GM12878 (cell line): ENCODE data around the gene ST3GAL5. TPM values are rescaled to one million over a fixed set of nuclear protein-coding genes. Genes with fewer than 3 reads are reported as not detected.
A peak's percentile ranks its signal among the peaks of the same experiment; 100 is the strongest.

Source experiments
- ATAC-seq: fragments of 200-7000 bp; cut with Tn5 transposase; 3 replicates; pipeline ENCODE4 v1.9.1; 2020; ENCODE audit warnings: mild to moderate bottlenecking, moderate library complexity
- BruUV-seq: library from RNA; stranded (reverse); fragments of 400-500 nt; replicated peaks from 2 replicates; lab custom pipeline; 2021; lab: Mats Ljungman, UMichigan
- CTCF ChIA-PET: fragments of 300-600 bp; sonication (Branson Sonifier 250); formaldehyde crosslinking; extraction: SDS; loops from one replicate; lab custom pipeline; 2021; ENCODE audit warnings: inconsistent platforms; lab: Yijun Ruan, JAX
- POLR2A ChIA-PET: fragments of 350-600 bp; formaldehyde crosslinking; extraction: SDS; loops from one replicate; lab custom pipeline; 2021; ENCODE audit warnings: inconsistent platforms; lab: Charles Lee
- RAD21 ChIA-PET: fragments of 300-600 bp; sonication (Branson Sonifier 250); formaldehyde crosslinking; loops from one replicate; lab custom pipeline; 2023; ENCODE audit warnings: antibody characterized with exemption; ENCODE audit not compliant: unreplicated experiment; lab: Charles Lee
- SMC1A ChIA-PET: fragments of 300-600 bp; sonication (Branson Sonifier 250); formaldehyde crosslinking; loops from one replicate; lab custom pipeline; 2023; ENCODE audit not compliant: unreplicated experiment, uncharacterized antibody; lab: Charles Lee
- DNase-seq: peaks from one replicate; pipeline ENCODE4 v3.0.0-alpha.2; 2011; ENCODE audit warnings: low read depth, low spot score
- FAIRE-seq: peaks from 3 replicates; lab custom pipeline; 2011; peaks lifted over from hg19 to GRCh38; lab: Jason Lieb, UNC
- H2AFZ ChIP-seq: 2 replicates; pipeline ENCODE4 v1.6.0; 2011; ENCODE audit warnings: low read depth, low read length, control low read depth; ENCODE audit not compliant: control insufficient read depth
- H3K27ac ChIP-seq: 2 replicates; pipeline ENCODE4 v1.5.1; 2011; ENCODE audit warnings: control low read depth; ENCODE audit not compliant: control insufficient read depth, insufficient read depth
- H3K27me3 ChIP-seq, 2 experiments: replicated peaks in 1 of 2; 2 replicates each; pipeline versions ENCODE4 v1.6.0 to v1.6.1; 2011; ENCODE audit warnings: low read length in 1 of 2; ENCODE audit not compliant: control insufficient read depth in 2 of 2, insufficient read depth in 2 of 2
- H3K36me3 ChIP-seq, 2 experiments: 2 replicates each; pipeline ENCODE4 v1.5.1; 2011; ENCODE audit warnings: low read length in 1 of 2; ENCODE audit not compliant: control insufficient read depth in 2 of 2, insufficient read depth in 2 of 2
- H3K4me1 ChIP-seq: 2 replicates; pipeline ENCODE4 v1.6.1; 2011; ENCODE audit warnings: mild to moderate bottlenecking, low read length, moderate library complexity, mixed read lengths; ENCODE audit not compliant: control insufficient read depth, insufficient read depth
- H3K4me2 ChIP-seq: 2 replicates; pipeline ENCODE4 v1.6.0; 2011; ENCODE audit warnings: control low read depth; ENCODE audit not compliant: control insufficient read depth, insufficient read depth
- H3K4me3 ChIP-seq: fragments of 200-600 bp; sonication (generic); 2 replicates; pipeline ENCODE4 v1.5.1; 2016
- H3K79me2 ChIP-seq: 2 replicates; pipeline ENCODE4 v1.6.0; 2011; ENCODE audit warnings: low read length; ENCODE audit not compliant: control insufficient read depth, insufficient read depth
- H3K9ac ChIP-seq: 2 replicates; pipeline ENCODE4 v1.8.0; 2011; ENCODE audit warnings: low read length, control low read depth, mixed read lengths; ENCODE audit not compliant: control insufficient read depth, insufficient read depth
- H3K9me3 ChIP-seq: replicated peaks from 3 replicates; pipeline ENCODE4 v1.5.1; 2011; ENCODE audit warnings: mild to moderate bottlenecking, low read length; ENCODE audit not compliant: control insufficient read depth, insufficient read depth
- H4K20me1 ChIP-seq: 2 replicates; pipeline ENCODE4 v1.6.0; 2011; ENCODE audit not compliant: control insufficient read depth, insufficient read depth
- NRF1 ChIP-seq: conservative IDR thresholded peaks from 2 replicates; pipeline ENCODE4 v1.6.1; 2011; ENCODE audit warnings: mild to moderate bottlenecking, low read depth, low read length, improper control_type of control experiment
- WGBS: methylation state at CpG from one replicate; pipeline ENCODE4 v1.1.6; 2016; ENCODE audit warnings: low lambda C conversion rate; ENCODE audit not compliant: insufficient replicate concordance, insufficient coverage; ENCODE audit errors: missing lambda C conversion rate; 5-methylcytosine and 5-hydroxymethylcytosine counted together
- in situ Hi-C: fragments of 300-500 bp; cut with MboI; formaldehyde crosslinking; loops from 9 replicates; pipeline ENCODE4 v1.14.3; 2018; ENCODE audit warnings: mixed read lengths
- intact Hi-C: fragments of 100-400 bp; cut with micrococcal nuclease; formaldehyde crosslinking; loops from one replicate; pipeline ENCODE4 v1.14.2; 2022; ENCODE audit not compliant: unreplicated experiment
- polyA plus RNA-seq, 11 experiments: library from polyadenylated mRNA; depleted of rRNA in 4 of 11; unstranded in 6 of 11; stranded (reverse) in 5 of 11; fragments of >200 nt; fragmentation: Nextera tagmentation in 4 of 11; fragmentation: Illumina TruSeq in 1 of 11; extraction: Ambion mirVana in 4 of 11; extraction: Trizol in 1 of 11; gene quantifications; 1 replicate in 1 of 11; 2 replicates in 10 of 11; pipeline versions ENCODE4 v1.2.1 to v1.2.3, GENCODE V29; 2011 to 2016; ENCODE audit warnings: inconsistent platforms in 2 of 11, missing spikeins in 2 of 11, low read depth in 1 of 11
- total RNA-seq, 4 experiments: library from RNA; depleted of rRNA in 3 of 4; stranded (reverse); fragments of >200 nt in 3 of 4; fragmentation: Illumina TruSeq in 1 of 4; extraction: Trizol in 1 of 4; gene quantifications; 2 replicates each; pipeline versions ENCODE4 v1.2.1 to v1.2.3, GENCODE V29; 2013 to 2021
- TF ChIP-seq, protein P1 (sequence below): fragments of 450-650 bp; formaldehyde crosslinking; IDR thresholded peaks from 2 replicates; pipeline ENCODE4 v1.4.0; 2020; ENCODE audit warnings: mild to moderate bottlenecking, moderate library complexity
- TF ChIP-seq, protein P2 (sequence below): fragments of 450-650 bp; IDR thresholded peaks from 2 replicates; pipeline ENCODE4 v1.6.1; 2016; ENCODE audit warnings: mild to moderate bottlenecking
- TF ChIP-seq, protein P3 (sequence below): fragments of 450-650 bp; IDR thresholded peaks from 2 replicates; pipeline ENCODE4 v1.6.1; 2017; ENCODE audit warnings: mild to moderate bottlenecking, moderate library complexity
- TF ChIP-seq, protein P4 (sequence below): fragments of 450-650 bp; IDR thresholded peaks from 2 replicates; pipeline ENCODE4 v1.6.1; 2017; ENCODE audit warnings: mild to moderate bottlenecking, moderate library complexity

Gene ST3GAL5
- total and polyA plus RNA-seq, 10 of the 15 experiments (the other 5 are each of a cell fraction or from before 2014, with no cell fraction given), result 5.2 to 60.9 (median 10.2) TPM

- Histone ChIP-seq H3K36me3 (no peaks in the 10 kb centered on the region), H3K27ac (no peak overlapping the region), H2AFZ (no peak overlapping the region), H4K20me1 (no peaks in the 10 kb centered on the region), H3K9me3 (peaks cover 8% of the 10 kb centered on the region; the same call in 2 of the 3 replicates), H3K4me2 (no peak overlapping the region), H3K9ac (no peak overlapping the region), H3K4me1 (peaks cover 13% of the 10 kb centered on the region; the same call in 1 of the 2 replicates), H3K27me3 (no peaks in the 10 kb centered on the region; a peak in 1 of 4 replicates), H3K79me2 (no peaks in the 10 kb centered on the region; the same call in 1 of the 2 replicates)
- DNase-seq, result no peak
- ChIA-PET RAD21 (interaction anchor here (0.5 to 10.0 kb wide), 15 partner anchors 21 to 188 kb away, joined by 3 to 259 read pairs (median 5); no protein-coding TSS in a partner anchor), POLR2A (interaction anchor here (0.5 to 6.5 kb wide), 17 partner anchors 11 to 473 kb away, joined by 3 to 70 read pairs (median 3); no protein-coding TSS in a partner anchor), SMC1A (interaction anchor here (0.6 to 11.8 kb wide), 25 partner anchors 10 to 215 kb away, joined by 3 to 248 read pairs (median 6); partner anchors contain the start of genes POLR1A and PTCD3), CTCF (interaction anchor here (0.7 to 16.3 kb wide), 15 partner anchors 25 to 335 kb away, joined by 3 to 251 read pairs (median 10); no protein-coding TSS in a partner anchor)
- no peak for ATAC-seq
- BruUV-seq, result no TSS peak
- in situ Hi-C loops, result no loop called here
- FAIRE-seq, result no peak
- whole genome bisulfite sequencing, result 86% methylated on average over 5 of the region's 5 CpGs
- TF ChIP-seq NRF1, result no peak
- TF ChIP-seq, protein P1, sequence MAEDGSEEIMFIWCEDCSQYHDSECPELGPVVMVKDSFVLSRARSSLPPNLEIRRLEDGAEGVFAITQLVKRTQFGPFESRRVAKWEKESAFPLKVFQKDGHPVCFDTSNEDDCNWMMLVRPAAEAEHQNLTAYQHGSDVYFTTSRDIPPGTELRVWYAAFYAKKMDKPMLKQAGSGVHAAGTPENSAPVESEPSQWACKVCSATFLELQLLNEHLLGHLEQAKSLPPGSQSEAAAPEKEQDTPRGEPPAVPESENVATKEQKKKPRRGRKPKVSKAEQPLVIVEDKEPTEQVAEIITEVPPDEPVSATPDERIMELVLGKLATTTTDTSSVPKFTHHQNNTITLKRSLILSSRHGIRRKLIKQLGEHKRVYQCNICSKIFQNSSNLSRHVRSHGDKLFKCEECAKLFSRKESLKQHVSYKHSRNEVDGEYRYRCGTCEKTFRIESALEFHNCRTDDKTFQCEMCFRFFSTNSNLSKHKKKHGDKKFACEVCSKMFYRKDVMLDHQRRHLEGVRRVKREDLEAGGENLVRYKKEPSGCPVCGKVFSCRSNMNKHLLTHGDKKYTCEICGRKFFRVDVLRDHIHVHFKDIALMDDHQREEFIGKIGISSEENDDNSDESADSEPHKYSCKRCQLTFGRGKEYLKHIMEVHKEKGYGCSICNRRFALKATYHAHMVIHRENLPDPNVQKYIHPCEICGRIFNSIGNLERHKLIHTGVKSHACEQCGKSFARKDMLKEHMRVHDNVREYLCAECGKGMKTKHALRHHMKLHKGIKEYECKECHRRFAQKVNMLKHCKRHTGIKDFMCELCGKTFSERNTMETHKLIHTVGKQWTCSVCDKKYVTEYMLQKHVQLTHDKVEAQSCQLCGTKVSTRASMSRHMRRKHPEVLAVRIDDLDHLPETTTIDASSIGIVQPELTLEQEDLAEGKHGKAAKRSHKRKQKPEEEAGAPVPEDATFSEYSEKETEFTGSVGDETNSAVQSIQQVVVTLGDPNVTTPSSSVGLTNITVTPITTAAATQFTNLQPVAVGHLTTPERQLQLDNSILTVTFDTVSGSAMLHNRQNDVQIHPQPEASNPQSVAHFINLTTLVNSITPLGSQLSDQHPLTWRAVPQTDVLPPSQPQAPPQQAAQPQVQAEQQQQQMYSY (CRISPR knock-in tag), result peak; percentile 68; the same call in 1 of the 2 replicates
- TF ChIP-seq, protein P2, sequence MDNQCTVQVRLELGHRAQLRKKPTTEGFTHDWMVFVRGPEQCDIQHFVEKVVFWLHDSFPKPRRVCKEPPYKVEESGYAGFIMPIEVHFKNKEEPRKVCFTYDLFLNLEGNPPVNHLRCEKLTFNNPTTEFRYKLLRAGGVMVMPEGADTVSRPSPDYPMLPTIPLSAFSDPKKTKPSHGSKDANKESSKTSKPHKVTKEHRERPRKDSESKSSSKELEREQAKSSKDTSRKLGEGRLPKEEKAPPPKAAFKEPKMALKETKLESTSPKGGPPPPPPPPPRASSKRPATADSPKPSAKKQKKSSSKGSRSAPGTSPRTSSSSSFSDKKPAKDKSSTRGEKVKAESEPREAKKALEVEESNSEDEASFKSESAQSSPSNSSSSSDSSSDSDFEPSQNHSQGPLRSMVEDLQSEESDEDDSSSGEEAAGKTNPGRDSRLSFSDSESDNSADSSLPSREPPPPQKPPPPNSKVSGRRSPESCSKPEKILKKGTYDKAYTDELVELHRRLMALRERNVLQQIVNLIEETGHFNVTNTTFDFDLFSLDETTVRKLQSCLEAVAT, result peak; percentile 85
- TF ChIP-seq, protein P3, sequence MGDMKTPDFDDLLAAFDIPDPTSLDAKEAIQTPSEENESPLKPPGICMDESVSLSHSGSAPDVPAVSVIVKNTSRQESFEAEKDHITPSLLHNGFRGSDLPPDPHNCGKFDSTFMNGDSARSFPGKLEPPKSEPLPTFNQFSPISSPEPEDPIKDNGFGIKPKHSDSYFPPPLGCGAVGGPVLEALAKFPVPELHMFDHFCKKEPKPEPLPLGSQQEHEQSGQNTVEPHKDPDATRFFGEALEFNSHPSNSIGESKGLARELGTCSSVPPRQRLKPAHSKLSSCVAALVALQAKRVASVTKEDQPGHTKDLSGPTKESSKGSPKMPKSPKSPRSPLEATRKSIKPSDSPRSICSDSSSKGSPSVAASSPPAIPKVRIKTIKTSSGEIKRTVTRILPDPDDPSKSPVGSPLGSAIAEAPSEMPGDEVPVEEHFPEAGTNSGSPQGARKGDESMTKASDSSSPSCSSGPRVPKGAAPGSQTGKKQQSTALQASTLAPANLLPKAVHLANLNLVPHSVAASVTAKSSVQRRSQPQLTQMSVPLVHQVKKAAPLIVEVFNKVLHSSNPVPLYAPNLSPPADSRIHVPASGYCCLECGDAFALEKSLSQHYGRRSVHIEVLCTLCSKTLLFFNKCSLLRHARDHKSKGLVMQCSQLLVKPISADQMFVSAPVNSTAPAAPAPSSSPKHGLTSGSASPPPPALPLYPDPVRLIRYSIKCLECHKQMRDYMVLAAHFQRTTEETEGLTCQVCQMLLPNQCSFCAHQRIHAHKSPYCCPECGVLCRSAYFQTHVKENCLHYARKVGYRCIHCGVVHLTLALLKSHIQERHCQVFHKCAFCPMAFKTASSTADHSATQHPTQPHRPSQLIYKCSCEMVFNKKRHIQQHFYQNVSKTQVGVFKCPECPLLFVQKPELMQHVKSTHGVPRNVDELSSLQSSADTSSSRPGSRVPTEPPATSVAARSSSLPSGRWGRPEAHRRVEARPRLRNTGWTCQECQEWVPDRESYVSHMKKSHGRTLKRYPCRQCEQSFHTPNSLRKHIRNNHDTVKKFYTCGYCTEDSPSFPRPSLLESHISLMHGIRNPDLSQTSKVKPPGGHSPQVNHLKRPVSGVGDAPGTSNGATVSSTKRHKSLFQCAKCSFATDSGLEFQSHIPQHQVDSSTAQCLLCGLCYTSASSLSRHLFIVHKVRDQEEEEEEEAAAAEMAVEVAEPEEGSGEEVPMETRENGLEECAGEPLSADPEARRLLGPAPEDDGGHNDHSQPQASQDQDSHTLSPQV, result peak; percentile 92
- TF ChIP-seq, protein P4, sequence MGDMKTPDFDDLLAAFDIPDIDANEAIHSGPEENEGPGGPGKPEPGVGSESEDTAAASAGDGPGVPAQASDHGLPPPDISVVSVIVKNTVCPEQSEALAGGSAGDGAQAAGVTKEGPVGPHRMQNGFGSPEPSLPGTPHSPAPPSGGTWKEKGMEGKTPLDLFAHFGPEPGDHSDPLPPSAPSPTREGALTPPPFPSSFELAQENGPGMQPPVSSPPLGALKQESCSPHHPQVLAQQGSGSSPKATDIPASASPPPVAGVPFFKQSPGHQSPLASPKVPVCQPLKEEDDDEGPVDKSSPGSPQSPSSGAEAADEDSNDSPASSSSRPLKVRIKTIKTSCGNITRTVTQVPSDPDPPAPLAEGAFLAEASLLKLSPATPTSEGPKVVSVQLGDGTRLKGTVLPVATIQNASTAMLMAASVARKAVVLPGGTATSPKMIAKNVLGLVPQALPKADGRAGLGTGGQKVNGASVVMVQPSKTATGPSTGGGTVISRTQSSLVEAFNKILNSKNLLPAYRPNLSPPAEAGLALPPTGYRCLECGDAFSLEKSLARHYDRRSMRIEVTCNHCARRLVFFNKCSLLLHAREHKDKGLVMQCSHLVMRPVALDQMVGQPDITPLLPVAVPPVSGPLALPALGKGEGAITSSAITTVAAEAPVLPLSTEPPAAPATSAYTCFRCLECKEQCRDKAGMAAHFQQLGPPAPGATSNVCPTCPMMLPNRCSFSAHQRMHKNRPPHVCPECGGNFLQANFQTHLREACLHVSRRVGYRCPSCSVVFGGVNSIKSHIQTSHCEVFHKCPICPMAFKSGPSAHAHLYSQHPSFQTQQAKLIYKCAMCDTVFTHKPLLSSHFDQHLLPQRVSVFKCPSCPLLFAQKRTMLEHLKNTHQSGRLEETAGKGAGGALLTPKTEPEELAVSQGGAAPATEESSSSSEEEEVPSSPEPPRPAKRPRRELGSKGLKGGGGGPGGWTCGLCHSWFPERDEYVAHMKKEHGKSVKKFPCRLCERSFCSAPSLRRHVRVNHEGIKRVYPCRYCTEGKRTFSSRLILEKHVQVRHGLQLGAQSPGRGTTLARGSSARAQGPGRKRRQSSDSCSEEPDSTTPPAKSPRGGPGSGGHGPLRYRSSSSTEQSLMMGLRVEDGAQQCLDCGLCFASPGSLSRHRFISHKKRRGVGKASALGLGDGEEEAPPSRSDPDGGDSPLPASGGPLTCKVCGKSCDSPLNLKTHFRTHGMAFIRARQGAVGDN, result peak; percentile 81
- TF ChIP-seq, all 136 proteins: peak for 4
- H3K4me3 ChIP-seq, result no peak overlapping the region
- intact Hi-C loops, result no loop called here
Measured at GRCh38 chr2:85890522-85891176, 1.9 kb upstream of the ST3GAL5 start.
